HL-60 (cell line): ENCODE results near the gene ITIH6.
"Not testable (repeated sequence)": the region's sequence is repeated elsewhere in the genome, so short reads cannot be mapped to it uniquely, and the experiment has no call there.

Experiments
- DNase-seq, 2 experiments: peaks; one replicate each; pipeline ENCODE4 v3.0.0-alpha.2; 2010 to 2020; ENCODE audit warnings: low read depth in 1 of 2, low spot score in 1 of 2
- H3K27ac ChIP-seq: fragments of 250-450 bp; sonication (Bioruptor Pico); replicated peaks from 2 replicates; pipeline ENCODE4 v1.5.1; 2020; ENCODE audit warnings: mild to moderate bottlenecking, moderate library complexity
- H3K27me3 ChIP-seq: fragments of 250-450 bp; sonication (Bioruptor Pico); 2 replicates; pipeline ENCODE4 v1.5.1; 2021; ENCODE audit warnings: mild to moderate bottlenecking, moderate library complexity; ENCODE audit not compliant: insufficient read depth, poor library complexity, severe bottlenecking
- H3K4me3 ChIP-seq: replicated peaks from 2 replicates; pipeline ENCODE4 v1.5.1; 2011; ENCODE audit warnings: mild to moderate bottlenecking, control low read depth, low read length; ENCODE audit not compliant: insufficient read depth
- CTCF ChIP-seq: IDR thresholded peaks from one replicate; pipeline ENCODE4 v1.5.1; 2011; ENCODE audit warnings: low read length, control low read depth, inconsistent platforms; ENCODE audit not compliant: insufficient read depth
- GABPA ChIP-seq: IDR thresholded peaks from 2 replicates; pipeline ENCODE4 v1.6.1; 2012; ENCODE audit warnings: low read depth
- POLR2AphosphoS5 ChIP-seq: IDR thresholded peaks from 2 replicates; pipeline ENCODE4 v1.6.1; 2012; ENCODE audit warnings: low read depth
- SPI1 ChIP-seq: IDR thresholded peaks from 2 replicates; pipeline ENCODE4 v1.6.1; 2012; ENCODE audit warnings: low read depth, mild to moderate bottlenecking, borderline replicate concordance
- TF ChIP-seq, protein P1 (sequence below): IDR thresholded peaks from 2 replicates; pipeline ENCODE4 v1.6.1; 2012; ENCODE audit warnings: low read depth; ENCODE audit not compliant: insufficient replicate concordance

ITIH6 gene

DNA sequence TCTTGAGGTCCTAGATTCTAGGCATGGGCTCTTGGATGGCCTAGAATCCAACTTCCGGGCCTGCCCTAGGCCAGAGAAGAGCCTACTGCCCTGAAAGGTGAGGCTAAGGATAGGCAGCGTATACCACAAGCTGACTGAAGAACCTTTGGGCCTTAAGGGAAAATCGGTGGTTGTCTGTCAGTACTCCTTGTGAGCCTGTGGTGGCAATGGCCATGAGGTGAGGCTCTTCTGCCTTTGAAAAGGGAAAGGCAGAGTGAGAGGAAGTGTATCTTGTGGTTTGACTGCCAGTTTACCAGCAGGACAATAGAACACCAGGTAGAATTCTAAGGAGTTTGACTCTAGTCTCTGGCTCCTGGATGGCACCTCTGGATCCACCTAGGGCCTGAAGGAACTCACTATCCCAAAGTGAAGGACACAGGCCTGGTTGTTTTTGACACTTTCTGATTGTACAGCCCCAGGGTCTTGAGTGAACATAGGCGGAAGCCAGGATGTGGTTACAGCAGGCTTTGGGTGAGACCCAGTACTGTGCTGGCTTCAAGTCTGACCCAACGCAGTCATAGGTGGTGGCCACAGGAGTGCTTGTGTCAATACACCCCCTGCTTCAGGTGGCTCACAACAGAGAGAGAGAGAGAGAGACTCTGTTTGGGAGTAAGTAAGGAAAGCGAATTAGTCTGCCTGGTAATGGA is 20.9 kb downstream of the ITIH6 start:
- DNase-seq = no peak
- no peak overlapping the region for H3K4me3 ChIP-seq

DNA sequence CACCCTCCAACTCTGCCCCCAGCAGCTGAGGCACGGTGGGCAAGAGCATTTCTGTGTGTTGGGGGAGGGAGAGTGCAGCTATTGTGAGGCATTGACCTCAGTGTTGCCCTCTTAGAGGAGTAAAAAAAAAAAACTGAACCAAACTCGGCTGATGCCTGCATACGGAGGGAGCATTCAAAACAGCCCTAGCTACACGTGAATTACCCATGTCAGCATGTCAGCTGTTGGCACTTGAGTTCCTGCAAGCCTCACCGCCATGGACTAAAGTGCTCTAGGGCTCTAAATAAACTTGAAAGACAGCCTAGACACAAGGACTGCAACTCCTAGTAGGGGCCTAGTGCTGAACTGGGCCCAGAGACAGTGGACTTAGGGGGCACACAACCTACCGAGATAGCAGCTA is 22.0 kb downstream of the ITIH6 start:
- H3K4me3 ChIP-seq = no peak overlapping the region
- TF ChIP-seq GABPA (no peak), POLR2AphosphoS5 (no peak), SPI1 (no peak), CTCF (no peak)
- TF ChIP-seq, protein P1, sequence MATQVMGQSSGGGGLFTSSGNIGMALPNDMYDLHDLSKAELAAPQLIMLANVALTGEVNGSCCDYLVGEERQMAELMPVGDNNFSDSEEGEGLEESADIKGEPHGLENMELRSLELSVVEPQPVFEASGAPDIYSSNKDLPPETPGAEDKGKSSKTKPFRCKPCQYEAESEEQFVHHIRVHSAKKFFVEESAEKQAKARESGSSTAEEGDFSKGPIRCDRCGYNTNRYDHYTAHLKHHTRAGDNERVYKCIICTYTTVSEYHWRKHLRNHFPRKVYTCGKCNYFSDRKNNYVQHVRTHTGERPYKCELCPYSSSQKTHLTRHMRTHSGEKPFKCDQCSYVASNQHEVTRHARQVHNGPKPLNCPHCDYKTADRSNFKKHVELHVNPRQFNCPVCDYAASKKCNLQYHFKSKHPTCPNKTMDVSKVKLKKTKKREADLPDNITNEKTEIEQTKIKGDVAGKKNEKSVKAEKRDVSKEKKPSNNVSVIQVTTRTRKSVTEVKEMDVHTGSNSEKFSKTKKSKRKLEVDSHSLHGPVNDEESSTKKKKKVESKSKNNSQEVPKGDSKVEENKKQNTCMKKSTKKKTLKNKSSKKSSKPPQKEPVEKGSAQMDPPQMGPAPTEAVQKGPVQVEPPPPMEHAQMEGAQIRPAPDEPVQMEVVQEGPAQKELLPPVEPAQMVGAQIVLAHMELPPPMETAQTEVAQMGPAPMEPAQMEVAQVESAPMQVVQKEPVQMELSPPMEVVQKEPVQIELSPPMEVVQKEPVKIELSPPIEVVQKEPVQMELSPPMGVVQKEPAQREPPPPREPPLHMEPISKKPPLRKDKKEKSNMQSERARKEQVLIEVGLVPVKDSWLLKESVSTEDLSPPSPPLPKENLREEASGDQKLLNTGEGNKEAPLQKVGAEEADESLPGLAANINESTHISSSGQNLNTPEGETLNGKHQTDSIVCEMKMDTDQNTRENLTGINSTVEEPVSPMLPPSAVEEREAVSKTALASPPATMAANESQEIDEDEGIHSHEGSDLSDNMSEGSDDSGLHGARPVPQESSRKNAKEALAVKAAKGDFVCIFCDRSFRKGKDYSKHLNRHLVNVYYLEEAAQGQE = no peak
- H3K27me3 ChIP-seq = no peaks in the 10 kb centered on the region
- no peak for DNase-seq
- no peak overlapping the region for H3K27ac ChIP-seq

More for the DNA sequence above, 20.9 kb downstream of the ITIH6 start:
- TF ChIP-seq, protein P1 = no peak
- TF ChIP-seq CTCF = no peak
- H3K27me3 ChIP-seq = no peaks in the 10 kb centered on the region
- H3K27ac ChIP-seq = no peak overlapping the region

DNA sequence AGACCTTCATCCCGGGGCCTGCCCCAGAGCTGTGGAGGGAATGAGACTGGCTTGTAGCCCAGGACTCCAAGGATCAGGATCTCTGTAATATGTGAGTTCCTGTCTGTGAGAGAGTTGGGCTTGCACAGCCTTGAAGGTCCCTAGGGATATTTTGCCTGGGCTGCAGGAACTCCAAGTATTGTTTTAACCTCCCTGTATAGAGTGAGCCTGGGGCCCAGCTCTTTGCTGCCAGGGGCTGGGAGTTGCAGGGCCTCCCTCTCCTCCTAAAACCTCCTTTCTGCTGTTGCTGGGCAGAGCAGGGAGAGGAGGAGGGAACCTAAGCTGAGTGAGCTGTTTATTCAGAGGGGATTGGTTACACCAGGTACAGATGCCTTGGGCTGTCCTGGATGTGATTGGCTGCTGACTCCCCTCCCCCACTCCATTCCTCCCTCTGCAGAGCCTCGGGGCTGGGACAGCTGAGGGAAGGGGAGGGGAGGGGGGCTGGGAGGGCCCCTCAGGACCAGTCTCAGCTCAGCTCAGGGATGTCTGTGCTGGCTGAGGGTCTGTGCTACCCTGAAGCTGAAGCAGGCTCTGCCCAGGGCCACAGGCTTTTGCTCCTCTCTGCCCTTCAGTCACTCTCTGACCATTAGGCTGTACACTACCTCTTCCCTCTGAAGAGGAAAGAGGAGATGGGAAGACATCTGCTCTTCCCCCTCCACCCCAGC is 23.5 kb downstream of the ITIH6 start:
- not testable (repeated sequence) for H3K4me3 ChIP-seq, H3K27me3 ChIP-seq, DNase-seq, H3K27ac ChIP-seq

DNA sequence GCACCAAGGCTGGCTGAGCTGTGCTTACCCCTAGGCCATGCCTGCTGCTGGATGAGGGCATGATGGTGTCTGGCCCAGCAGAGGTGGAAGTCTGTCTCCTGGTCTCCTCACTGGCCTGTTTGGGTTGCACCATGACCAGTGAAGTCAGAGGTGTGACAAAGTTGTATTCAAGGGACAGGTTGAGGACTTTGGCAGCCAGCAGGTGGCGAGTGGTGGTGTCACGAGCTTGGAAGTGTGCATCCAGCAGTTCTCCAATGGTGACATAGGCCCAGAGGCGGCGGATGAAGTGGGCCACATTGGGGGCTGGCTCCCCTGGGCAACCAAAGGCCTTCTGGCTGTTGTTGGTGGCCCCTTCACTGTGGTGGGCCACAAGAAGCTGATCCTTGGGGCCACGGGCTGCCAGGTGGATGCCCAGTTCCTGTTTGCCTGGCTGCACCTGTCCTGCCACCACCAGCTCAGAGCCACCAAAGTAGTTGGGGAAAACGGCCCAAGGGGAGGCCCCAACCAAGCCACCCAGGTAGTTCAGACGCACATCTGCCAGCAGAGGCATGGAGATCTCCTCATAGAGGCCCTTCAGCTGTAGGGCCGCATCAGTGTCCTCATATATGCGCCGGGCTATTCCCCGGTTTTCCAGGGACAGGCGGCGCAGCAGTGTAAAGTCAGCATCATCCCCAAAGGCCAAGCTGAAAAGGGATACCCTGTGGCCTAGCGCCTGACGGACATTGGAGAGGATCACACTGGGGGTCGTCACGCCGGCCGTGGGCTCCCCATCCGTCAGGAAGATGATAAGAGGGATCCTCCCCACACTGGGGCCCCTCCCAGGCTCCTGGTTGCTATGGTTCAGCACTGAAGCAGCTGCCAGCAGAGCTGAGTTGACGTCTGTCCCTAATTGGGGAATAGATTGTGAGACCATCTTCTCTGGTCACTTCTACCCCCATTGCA is 39.7 kb downstream of the ITIH6 start:
- Histone ChIP-seq H3K4me3 (no peak overlapping the region), H3K27ac (no peak overlapping the region), H3K27me3 (no peaks in the 10 kb centered on the region)
- no peak for DNase-seq
- no peak for TF ChIP-seq GABPA
- TF ChIP-seq SPI1 = no peak
- TF ChIP-seq POLR2AphosphoS5 = no peak
- no peak for TF ChIP-seq CTCF
- TF ChIP-seq, protein P1 = no peak
